SKM-1 treated with dmso at 0.1 percent for 144 hours (cell line): Measurements from ENCODE around the gene AADACL4.
"Not testable (repeated sequence)": the region's sequence is repeated elsewhere in the genome, so short reads cannot be mapped to it uniquely, and the experiment has no call there.

Experiments used
- DNase-seq: peaks from one replicate; lab custom pipeline; 2025; ENCODE audit not compliant: unreplicated experiment; lab: John Stamatoyannopoulos, UW

The AADACL4 gene

DNA sequence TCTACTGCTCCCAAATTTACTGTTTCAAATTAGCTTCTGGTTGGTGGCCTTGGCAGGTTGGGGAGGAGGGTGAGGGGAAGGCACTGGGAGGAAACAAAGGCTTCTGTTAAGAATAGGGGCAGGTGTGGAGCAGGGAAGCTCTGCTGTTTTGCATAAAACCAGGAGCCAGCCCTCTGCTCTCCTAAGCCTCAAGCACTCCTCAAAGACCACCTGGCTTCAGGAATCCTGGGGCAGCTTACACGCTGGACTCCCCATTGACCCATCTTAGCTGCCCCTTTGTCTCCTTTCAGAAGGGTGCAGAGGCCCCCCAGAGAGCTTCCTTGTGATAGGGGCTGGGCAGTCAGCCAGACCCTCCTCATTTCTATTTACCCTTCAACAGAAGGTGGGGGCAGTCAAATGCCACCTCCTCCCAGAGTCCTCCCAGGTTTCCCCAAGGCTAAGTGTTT lies 14.4 kb upstream of the AADACL4 start:
- DNase-seq = no peak

GRCh38 chr1:12629985-12630760 lies 13.7 kb upstream of the AADACL4 start:
- no peak for DNase-seq

GRCh38 chr1:12630946-12631530 lies 12.8 kb upstream of the AADACL4 start:
- peak; percentile 81 for DNase-seq

DNA sequence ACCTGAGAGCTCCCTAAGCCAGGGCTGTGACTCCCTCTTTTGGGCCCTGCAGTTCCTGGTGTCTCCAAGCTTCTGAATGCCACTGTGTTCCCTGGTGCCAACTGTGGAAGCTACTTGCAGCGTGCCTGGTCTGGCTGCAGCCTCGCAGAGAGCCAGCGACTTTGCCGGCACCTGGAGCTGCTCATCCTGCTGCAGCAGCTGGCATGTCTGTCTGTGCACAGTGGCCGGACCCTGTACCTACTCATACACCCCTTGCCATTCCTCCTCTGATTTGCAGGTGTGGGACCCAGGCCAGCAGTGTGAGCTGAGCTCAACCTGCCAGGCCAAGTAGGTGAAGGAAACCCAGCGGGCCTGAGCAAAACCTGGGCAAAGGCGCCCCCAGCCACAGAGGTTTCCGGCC lies 12.3 kb upstream of the AADACL4 start:
- no peak for DNase-seq

GRCh38 chr1:12634156-12634555 lies 9.7 kb upstream of the AADACL4 start:
- DNase-seq = no peak

DNA sequence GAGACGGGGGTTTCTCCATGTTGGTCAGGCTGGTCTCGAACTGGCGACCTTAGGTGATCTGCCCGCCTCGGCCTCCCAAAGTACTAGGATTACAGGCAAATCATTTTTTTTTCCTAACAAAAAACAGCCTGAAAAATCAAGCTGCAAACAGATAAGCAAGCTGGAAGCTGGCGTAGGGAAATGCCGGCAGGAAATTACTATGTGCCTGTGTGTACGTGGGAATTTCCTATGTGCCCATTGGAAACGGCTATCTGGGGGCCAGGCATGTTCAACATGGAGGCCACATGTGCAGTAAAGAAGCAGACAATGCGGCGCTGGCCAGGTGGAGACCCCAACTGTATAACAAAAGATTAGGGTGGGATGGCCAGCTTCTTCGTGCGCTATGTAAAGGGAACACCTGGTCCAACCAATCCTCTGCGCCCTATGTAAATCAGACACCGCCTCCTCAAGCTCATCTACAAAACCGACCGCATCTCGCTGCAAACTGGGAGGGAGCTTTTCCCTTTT lies 9.1 kb upstream of the AADACL4 start:
- DNase-seq = no peak

- no peak for DNase-seq
Measured at GRCh38 chr1:12636098-12636950, 7.6 kb upstream of the AADACL4 start.

- no peak for DNase-seq
Measured at GRCh38 chr1:12637693-12638092, 6.2 kb upstream of the AADACL4 start.

DNA sequence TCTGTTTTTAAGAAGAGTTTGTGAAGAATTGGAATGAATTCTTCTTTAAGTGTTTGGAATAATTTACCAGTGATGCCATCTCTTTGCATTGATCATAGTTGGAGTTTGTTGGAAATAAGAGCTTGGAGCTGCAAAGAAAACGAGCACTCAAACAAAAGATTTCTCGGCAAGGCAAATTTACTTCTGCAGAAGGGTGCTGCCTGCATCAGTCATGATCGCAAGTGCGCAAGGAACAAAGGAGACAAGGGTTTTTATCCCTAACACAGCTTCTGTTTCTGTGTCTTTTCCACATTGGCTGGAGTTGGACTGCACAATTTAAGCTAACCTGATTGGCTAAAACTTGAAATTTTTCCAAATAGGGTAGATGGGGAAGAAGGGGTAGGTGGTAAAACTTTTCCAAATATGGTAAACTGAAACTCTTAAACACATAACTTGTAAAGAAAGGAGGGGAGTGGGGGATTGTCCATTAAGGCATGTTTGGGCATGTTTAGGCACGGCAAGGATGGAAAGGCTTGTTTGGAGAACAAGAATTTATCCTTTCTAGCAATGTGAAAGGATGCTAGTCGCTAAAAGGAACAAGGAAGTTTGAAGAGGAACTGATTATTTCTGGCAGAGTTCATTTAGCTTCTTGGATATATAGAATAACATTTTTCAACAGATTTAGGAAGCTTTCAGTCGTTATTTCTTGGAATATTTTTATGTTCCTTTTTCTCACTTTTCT lies 3.5 kb upstream of the AADACL4 start:
- peak; percentile 47 for DNase-seq

- DNase-seq = no peak
Measured at GRCh38 chr1:12640958-12641272, 3.0 kb upstream of the AADACL4 start.

DNA sequence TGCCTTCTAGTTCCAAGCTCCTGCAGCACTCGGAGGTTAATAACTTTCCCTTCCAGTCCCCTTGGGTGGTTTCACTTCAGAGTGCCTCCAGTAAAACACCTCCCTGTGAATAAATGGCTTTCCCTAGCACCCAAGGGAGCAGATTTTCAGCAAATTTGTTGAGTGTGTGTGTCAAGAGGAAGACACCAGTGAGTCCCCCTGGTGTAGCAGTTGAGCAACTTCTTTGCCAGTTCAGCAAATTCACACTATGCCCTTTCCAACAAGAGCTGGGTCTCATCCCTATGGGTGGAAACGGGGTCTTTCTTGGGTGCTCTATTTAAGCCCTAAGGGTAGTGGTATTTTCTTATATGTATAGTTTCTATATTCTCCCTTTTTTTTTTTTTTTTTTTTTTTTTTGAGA lies 806 bp upstream of the AADACL4 start:
- DNase-seq = peak; percentile 14

- DNase-seq = no peak
Measured at GRCh38 chr1:12644237-12644636, 352 bp downstream of the AADACL4 start.

DNA sequence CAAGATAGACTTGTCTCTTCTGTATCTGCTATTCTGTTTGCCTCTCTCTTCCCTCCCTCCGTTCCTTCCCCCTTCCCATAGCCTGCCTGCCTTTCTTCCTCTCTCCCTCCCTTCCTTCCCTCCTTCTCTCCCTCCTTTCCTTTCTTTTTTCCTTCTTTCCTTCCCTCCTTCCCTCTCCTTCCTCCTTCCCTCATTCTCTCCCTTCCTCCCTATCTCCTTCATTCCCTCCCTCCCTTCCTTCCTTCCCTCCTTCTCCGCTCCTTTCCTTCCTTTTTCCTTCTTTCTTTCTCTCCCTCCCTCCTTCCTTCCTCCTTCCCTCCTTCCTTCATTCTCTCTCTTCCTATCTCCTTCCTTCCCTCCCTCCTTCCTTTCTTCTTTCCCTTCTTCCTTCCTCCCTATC lies 944 bp downstream of the AADACL4 start:
- no peak for DNase-seq

- DNase-seq = not testable (repeated sequence)
Measured at GRCh38 chr1:12645401-12645800, 1.5 kb downstream of the AADACL4 start.

GRCh38 chr1:12648741-12649140 lies 4.9 kb downstream of the AADACL4 start:
- no peak for DNase-seq

DNA sequence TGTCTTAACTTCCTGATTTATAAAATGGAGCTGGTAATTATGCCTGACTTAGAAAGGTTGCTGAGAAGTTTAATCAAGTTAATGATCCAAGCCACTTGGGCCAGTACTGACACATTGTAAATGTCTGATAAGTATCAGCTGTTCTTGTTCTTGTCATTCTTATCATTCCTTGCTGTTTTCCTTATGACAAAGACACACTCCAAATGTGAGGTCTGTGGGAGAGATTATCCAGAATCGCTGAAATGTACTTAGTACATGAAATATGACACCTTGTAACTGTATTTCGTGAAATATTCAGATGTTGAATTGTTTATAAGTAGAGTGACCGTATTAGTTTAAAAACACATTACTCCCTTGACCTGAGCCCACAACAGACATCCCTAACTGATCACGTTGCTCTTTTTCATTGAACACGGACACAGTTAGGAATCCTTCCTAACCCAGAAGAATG lies 6.1 kb downstream of the AADACL4 start:
- DNase-seq = no peak

DNA sequence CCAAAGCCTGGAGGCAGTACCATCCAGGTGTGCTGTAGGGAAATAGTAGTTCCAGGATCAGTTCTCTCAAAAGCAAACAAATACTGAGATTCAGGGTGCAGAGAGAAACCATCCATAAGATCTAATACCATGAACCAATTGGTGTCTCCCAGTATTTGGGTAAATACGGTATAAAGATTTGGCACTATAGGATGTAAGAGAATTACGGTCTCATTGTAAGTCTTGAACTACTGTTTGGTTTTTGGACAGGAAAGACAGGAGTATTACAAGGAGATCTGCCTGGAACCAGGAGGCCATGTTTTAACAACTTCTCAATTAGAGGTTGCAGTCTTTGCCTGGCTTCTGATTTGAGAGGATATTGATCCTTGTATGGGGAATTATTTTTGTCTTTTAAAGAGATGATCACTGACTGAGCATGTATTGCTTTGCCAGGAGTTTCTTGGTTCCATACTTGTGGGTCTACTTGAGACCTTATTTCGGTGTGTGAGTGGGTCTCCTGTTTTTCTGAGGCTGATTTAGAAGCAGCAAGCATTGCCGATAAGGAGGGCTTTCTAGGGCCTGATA lies 10.2 kb downstream of the AADACL4 start:
- no peak for DNase-seq

- no peak for DNase-seq
Measured at GRCh38 chr1:12654657-12655056, 10.8 kb downstream of the AADACL4 start.

- no peak for DNase-seq
Measured at GRCh38 chr1:12656575-12656974, 12.7 kb downstream of the AADACL4 start.

- no peak for DNase-seq
Measured at GRCh38 chr1:12657060-12657884, 13.4 kb downstream of the AADACL4 start.
